Measurements from ENCODE around the gene ACOXL. TPM values are rescaled to one million over a fixed set of nuclear protein-coding genes. Genes with fewer than 3 reads are reported as not detected.

ACOXL gene
- total and polyA plus RNA-seq, 2 donors (not counting 3 experiments of a cell fraction or from before 2014, with no cell fraction given): not detected

DNA sequence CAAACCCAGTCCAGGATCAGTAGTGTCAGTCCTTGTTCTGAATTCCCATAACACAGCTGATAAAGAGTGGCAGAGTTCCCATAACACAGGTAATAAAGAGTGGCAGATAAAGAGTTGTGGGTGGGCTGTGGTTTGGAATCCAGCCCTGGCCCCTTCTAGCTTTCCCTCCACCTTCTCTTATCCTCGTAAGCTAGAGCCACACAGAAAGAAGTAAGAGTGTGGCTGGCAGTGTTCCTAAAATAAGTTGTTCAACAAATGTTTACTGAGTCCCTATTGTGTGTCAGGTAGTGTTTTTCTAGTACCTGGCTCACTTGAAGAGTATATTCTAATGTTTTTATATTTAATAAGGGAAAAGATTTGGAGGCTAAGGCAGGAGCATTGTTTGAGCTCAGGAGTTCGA lies 323.4 kb downstream of the ACOXL start:
- TF ChIP-seq MYC (IDR thresholded peaks at IDR 0.05; ENCODE audit: low read depth, low read length) (no peak), EZH2 (IDR thresholded peaks at IDR 0.05; ENCODE audit: borderline replicate concordance, low read depth, low read length, severe bottlenecking) (no peak), GATA2 (IDR thresholded peaks at IDR 0.05; ENCODE audit: insufficient read depth, insufficient read length, low read depth, low read length) (no peak), POLR2A (IDR thresholded peaks at IDR 0.05; ENCODE audit: low read depth, low read length) (no peak), FOS (IDR thresholded peaks at IDR 0.05; ENCODE audit: borderline replicate concordance, insufficient read depth, low read length) (no peak), POLR2AphosphoS5 (IDR thresholded peaks at IDR 0.05; ENCODE audit: insufficient read depth, low read depth, low read length) (no peak), JUN (IDR thresholded peaks at IDR 0.05; ENCODE audit: borderline replicate concordance, insufficient read depth, insufficient read length, low read depth) (no peak)
- TF ChIP-seq, protein P1, sequence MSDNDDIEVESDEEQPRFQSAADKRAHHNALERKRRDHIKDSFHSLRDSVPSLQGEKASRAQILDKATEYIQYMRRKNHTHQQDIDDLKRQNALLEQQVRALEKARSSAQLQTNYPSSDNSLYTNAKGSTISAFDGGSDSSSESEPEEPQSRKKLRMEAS (IDR thresholded peaks at IDR 0.05; ENCODE audit: insufficient read depth, insufficient read length): no peak
- TF ChIP-seq, protein P2, sequence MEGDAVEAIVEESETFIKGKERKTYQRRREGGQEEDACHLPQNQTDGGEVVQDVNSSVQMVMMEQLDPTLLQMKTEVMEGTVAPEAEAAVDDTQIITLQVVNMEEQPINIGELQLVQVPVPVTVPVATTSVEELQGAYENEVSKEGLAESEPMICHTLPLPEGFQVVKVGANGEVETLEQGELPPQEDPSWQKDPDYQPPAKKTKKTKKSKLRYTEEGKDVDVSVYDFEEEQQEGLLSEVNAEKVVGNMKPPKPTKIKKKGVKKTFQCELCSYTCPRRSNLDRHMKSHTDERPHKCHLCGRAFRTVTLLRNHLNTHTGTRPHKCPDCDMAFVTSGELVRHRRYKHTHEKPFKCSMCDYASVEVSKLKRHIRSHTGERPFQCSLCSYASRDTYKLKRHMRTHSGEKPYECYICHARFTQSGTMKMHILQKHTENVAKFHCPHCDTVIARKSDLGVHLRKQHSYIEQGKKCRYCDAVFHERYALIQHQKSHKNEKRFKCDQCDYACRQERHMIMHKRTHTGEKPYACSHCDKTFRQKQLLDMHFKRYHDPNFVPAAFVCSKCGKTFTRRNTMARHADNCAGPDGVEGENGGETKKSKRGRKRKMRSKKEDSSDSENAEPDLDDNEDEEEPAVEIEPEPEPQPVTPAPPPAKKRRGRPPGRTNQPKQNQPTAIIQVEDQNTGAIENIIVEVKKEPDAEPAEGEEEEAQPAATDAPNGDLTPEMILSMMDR (IDR thresholded peaks at IDR 0.05; ENCODE audit: extremely low read depth in 1 of 2, insufficient read depth in 1 of 2, low read depth in 1 of 2, low read length in 2 of 2): no peak
- Histone ChIP-seq H4K20me1 (replicated peaks; ENCODE audit: control insufficient read depth, extremely low read depth, insufficient read depth, low read length) (no peaks in the 10 kb centered on the region), H3K4me2 (ENCODE audit: insufficient read depth, low read length) (no peak overlapping the region), H3K9ac (replicated peaks; ENCODE audit: extremely low read depth, insufficient read depth, low read length) (no peak overlapping the region), H3K9me3 (replicated peaks; ENCODE audit: control insufficient read depth, insufficient read depth, low read length) (no peaks in the 10 kb centered on the region), H2AFZ (ENCODE audit: low read depth, low read length) (no peak overlapping the region), H3K27me3 (ENCODE audit: control insufficient read depth in 2 of 2, insufficient read depth in 2 of 2, low read length in 2 of 2) (peaks cover 8 to 16% of the 10 kb centered on the region in 2 experiments), H3K4me1 (ENCODE audit: control insufficient read depth, extremely low read depth, insufficient read depth, low read length) (no peaks in the 10 kb centered on the region), H3K36me3 (ENCODE audit: control insufficient read depth in 2 of 2, extremely low read depth in 1 of 2, insufficient read depth in 2 of 2, low read length in 2 of 2) (no peaks in the 10 kb centered on the region), H3K4me3 (replicated peaks in 1 of 3; ENCODE audit: insufficient read depth in 1 of 3, low read depth in 1 of 3, low read length in 3 of 3) (no peak overlapping the region), H3K27ac (ENCODE audit: insufficient read depth, low read depth, low read length) (no peak overlapping the region), H3K9me1 (replicated peaks; ENCODE audit: control insufficient read depth, extremely low read depth, insufficient read depth, low read length) (no peaks in the 10 kb centered on the region), H3K79me2 (ENCODE audit: control insufficient read depth, insufficient read depth, low read length) (no peaks in the 10 kb centered on the region)
- ChIA-PET POLR2A (no interaction called here), CTCF (interaction anchor here (1.7 kb wide), 1 partner anchor 9 kb away, joined by 4 read pairs; no protein-coding TSS in a partner anchor)
- dilution Hi-C loops (cut with MboI; ENCODE audit: extremely low pct_ligation_motif_present, low sequenced_read_pairs) (no loop called here), intact Hi-C loops (cut with micrococcal nuclease) (no loop called here)
- BruUV-seq (replicated peaks): no TSS peak
- DNase-seq (ENCODE audit: low read depth, low spot score) (no peak), FAIRE-seq (no peak)
